Prostate gland (tissue), 2 donors: ENCODE measurements around the gene TTC24. TPM values are rescaled to one million over a fixed set of nuclear protein-coding genes. Genes with fewer than 3 reads are reported as not detected.

ENCODE experiments used
- DNase-seq: peaks from one replicate; pipeline ENCODE4 v3.0.0-alpha.2; 2019; ENCODE audit warnings: low spot score
- H3K27ac ChIP-seq, 2 donors: fragments of 200-600 bp; sonication (generic); 2 replicates each; pipeline ENCODE4 v1.5.1; 2017 to 2019
- H3K27me3 ChIP-seq: fragments of 200-600 bp; sonication (generic); replicated peaks from 2 replicates; pipeline ENCODE4 v1.5.1; 2019; ENCODE audit not compliant: insufficient read depth
- H3K36me3 ChIP-seq, 2 donors: fragments of 200-600 bp; sonication (generic); 1 replicate in 1 of 2; 2 replicates in 1 of 2; pipeline versions ENCODE4 v1.5.1 to v1.8.1; 2017 to 2019
- H3K4me1 ChIP-seq: fragments of 200-600 bp; sonication (generic); replicated peaks from 2 replicates; pipeline ENCODE4 v1.5.1; 2019
- H3K4me3 ChIP-seq, 2 donors: fragments of 200-600 bp; sonication (generic); 2 replicates each; pipeline ENCODE4 v1.5.1; 2017 to 2019
- H3K9me3 ChIP-seq: fragments of 200-600 bp; sonication (generic); 2 replicates; pipeline ENCODE4 v1.5.1; 2017
- CTCF ChIP-seq, 4 experiments: fragments of 200-600 bp in 2 of 4; fragments of 450-650 bp in 2 of 4; sonication (generic) in 2 of 4; IDR thresholded peaks; 1 replicate in 3 of 4; 2 replicates in 1 of 4; pipeline ENCODE4 v1.5.1; 2016 to 2019; ENCODE audit warnings: antibody characterized with exemption in 4 of 4, mild to moderate bottlenecking in 2 of 4, moderate library complexity in 2 of 4
- POLR2A ChIP-seq: fragments of 450-650 bp; IDR thresholded peaks from one replicate; pipeline ENCODE4 v1.6.1; 2016; ENCODE audit warnings: antibody characterized with exemption, mild to moderate bottlenecking
- POLR2AphosphoS5 ChIP-seq: sonication (generic); formaldehyde crosslinking; IDR thresholded peaks from one replicate; pipeline ENCODE4 v1.6.1; 2017; ENCODE audit warnings: antibody characterized with exemption
- WGBS: methylation state at CpG from one replicate; pipeline ENCODE4 v1.1.5; 2018; 5-methylcytosine and 5-hydroxymethylcytosine counted together
- intact Hi-C: fragments of 100-400 bp; cut with DNase I; formaldehyde crosslinking; loops from one replicate; pipeline ENCODE4 v1.14.2; 2022
- total RNA-seq, 2 donors: library from RNA; depleted of rRNA; stranded (reverse); fragments of >200 nt; gene quantifications; one replicate each; pipeline ENCODE4 v1.1.0, GENCODE V29; 2016

Gene TTC24
- total RNA-seq, 2 donors from 2014 or later, result not detected

- DNase-seq, result peak; percentile 78
- 2% methylated on average over 38 of the region's 38 CpGs for WGBS
- no peaks in the 10 kb centered on the region for H3K36me3 ChIP-seq
- H3K4me1 ChIP-seq, result no peaks in the 10 kb centered on the region
- H3K4me3 ChIP-seq, result peak within 1 kb of the TSS; percentile 4 to 25
- no peaks in the 10 kb centered on the region for H3K9me3 ChIP-seq
- H3K27ac ChIP-seq, result no peak within 1 kb of the TSS
- peak; percentile 88 for TF ChIP-seq POLR2AphosphoS5
- TF ChIP-seq CTCF (IDR thresholded peaks at IDR 0.05), result peak in 2 of 4 experiments; percentile 10 to 16
- no peak for TF ChIP-seq POLR2A
- intact Hi-C loops, result loop anchor here (5.0 kb wide), 1 partner anchor 60 kb away; no protein-coding TSS in a partner anchor
- no peaks in the 10 kb centered on the region for H3K27me3 ChIP-seq
These were observed 7.4 kb upstream of the TTC24 start, which contains the start of gene IQGAP3 for GRCh38 chr1:156571919-156572662. Gene IQGAP3, minus strand, starts transcription at chr1:156572565. Its CDS starts 36 bp downstream, at chr1:156572529.

- Histone ChIP-seq H3K36me3 (no peaks in the 10 kb centered on the region), H3K4me1 (no peaks in the 10 kb centered on the region), H3K27me3 (no peaks in the 10 kb centered on the region), H3K4me3 (peak overlapping the region in 1 of 2 donors; percentile 25), H3K27ac (no peak overlapping the region), H3K9me3 (no peaks in the 10 kb centered on the region)
- DNase-seq, result no peak
- intact Hi-C loops, result loop anchor here (5.0 kb wide), 1 partner anchor 60 kb away; no protein-coding TSS in a partner anchor
- 36% methylated on average over 10 of the region's 10 CpGs for WGBS
- TF ChIP-seq POLR2A (no peak), POLR2AphosphoS5 (no peak), CTCF (IDR thresholded peaks at IDR 0.05) (no peak)
These were observed 6.9 kb upstream of the TTC24 start for GRCh38 chr1:156572663-156573018.

GRCh38 chr1:156574039-156574633, 5.4 kb upstream of the TTC24 start:
- Histone ChIP-seq H3K4me3 (no peak overlapping the region), H3K27me3 (no peaks in the 10 kb centered on the region), H3K9me3 (no peaks in the 10 kb centered on the region), H3K36me3 (no peaks in the 10 kb centered on the region), H3K4me1 (no peaks in the 10 kb centered on the region), H3K27ac (no peak overlapping the region)
- no peak for TF ChIP-seq POLR2A
- TF ChIP-seq POLR2AphosphoS5, result no peak
- TF ChIP-seq CTCF (IDR thresholded peaks at IDR 0.05), result no peak
- intact Hi-C loops, result loop anchor here (5.0 kb wide), 1 partner anchor 62 kb away; no protein-coding TSS in a partner anchor
- DNase-seq, result no peak
- 33% methylated on average over 2 of the region's 2 CpGs for WGBS

GRCh38 chr1:156577550-156577949, 2.0 kb upstream of the TTC24 start:
- TF ChIP-seq CTCF (IDR thresholded peaks at IDR 0.05), result no peak
- Histone ChIP-seq H3K4me3 (no peak overlapping the region), H3K36me3 (no peaks in the 10 kb centered on the region), H3K4me1 (no peaks in the 10 kb centered on the region), H3K27me3 (no peaks in the 10 kb centered on the region), H3K27ac (no peak overlapping the region), H3K9me3 (no peaks in the 10 kb centered on the region)
- DNase-seq, result no peak
- intact Hi-C loops, result no loop called here
- WGBS, result 84% methylated on average over 3 of the region's 3 CpGs
